K562 (cell line): Measurements from ENCODE around the gene ZBTB39. TPM values are rescaled to one million over a fixed set of nuclear protein-coding genes. Genes with fewer than 3 reads are reported as not detected.
"Not testable (repeated sequence)": the region's sequence is repeated elsewhere in the genome, so short reads cannot be mapped to it uniquely, and the experiment has no call there.

Experiments
- ATAC-seq: fragments of 200-7000 bp; cut with Tn5 transposase; 3 replicates; pipeline ENCODE4 v1.9.1; 2020; ENCODE audit warnings: moderate library complexity
- BruUV-seq: library from RNA; stranded (reverse); fragments of 400-500 nt; replicated peaks from 2 replicates; lab custom pipeline; 2021; lab: Mats Ljungman, UMichigan
- CTCF ChIA-PET: fragments of 300-600 bp; formaldehyde crosslinking; extraction: SDS; loops from one replicate; lab custom pipeline; 2021; ENCODE audit warnings: low intra/inter-chr PET ratio; lab: Yijun Ruan, JAX
- POLR2A ChIA-PET: fragments of 300-600, 350-650 bp; sonication (Branson Sonifier 250); formaldehyde crosslinking; extraction: SDS; loops from one replicate; lab custom pipeline; 2021; ENCODE audit warnings: antibody characterized with exemption, inconsistent platforms; lab: Yijun Ruan, JAX
- DNase-seq, 4 experiments: peaks; one replicate each; pipeline versions ENCODE4 v3.0.0 to v3.0.0-alpha.2; 2011 to 2018; ENCODE audit warnings: low spot score in 3 of 4, mixed read lengths in 3 of 4; ENCODE audit errors: extremely low read depth in 1 of 4
- FAIRE-seq: peaks from 2 replicates; lab custom pipeline; 2011; peaks lifted over from hg19 to GRCh38; lab: Jason Lieb, UNC
- H2AFZ ChIP-seq: 2 replicates; pipeline ENCODE4 v1.6.0; 2011; ENCODE audit warnings: low read depth, low read length, control low read depth, inconsistent platforms
- H3K27ac ChIP-seq: fragments of 200-600 bp; 3 replicates; pipeline ENCODE4 v1.8.0; 2011; ENCODE audit warnings: low read depth, mild to moderate bottlenecking, control low read depth, inconsistent platforms, low read length, moderate library complexity, mixed read lengths; ENCODE audit errors: extremely low read depth
- H3K27me3 ChIP-seq, 2 experiments: fragments of 300-600 bp in 1 of 2; 2 replicates in 1 of 2; 3 replicates in 1 of 2; pipeline versions ENCODE4 v1.6.0 to v1.8.0; 2011; ENCODE audit warnings: inconsistent platforms in 2 of 2, low read length in 2 of 2, mild to moderate bottlenecking in 1 of 2, mixed read lengths in 1 of 2, moderate library complexity in 1 of 2; ENCODE audit not compliant: control insufficient read depth in 2 of 2, insufficient read depth in 2 of 2
- H3K36me3 ChIP-seq: fragments of 300-600 bp; 3 replicates; pipeline ENCODE4 v1.8.0; 2011; ENCODE audit warnings: mild to moderate bottlenecking, low read length, inconsistent platforms; ENCODE audit not compliant: control insufficient read depth, insufficient read depth
- H3K4me1 ChIP-seq, 2 experiments: fragments of 200-600 bp in 1 of 2; replicated peaks in 1 of 2; 2 replicates in 1 of 2; 3 replicates in 1 of 2; pipeline versions ENCODE4 v1.5.1 to v1.8.0; 2011; ENCODE audit warnings: inconsistent platforms in 2 of 2, low read length in 2 of 2, mild to moderate bottlenecking in 1 of 2, mixed read lengths in 1 of 2, moderate library complexity in 1 of 2; ENCODE audit not compliant: control insufficient read depth in 2 of 2, insufficient read depth in 2 of 2
- H3K4me2 ChIP-seq: 2 replicates; pipeline ENCODE4 v1.6.1; 2011; ENCODE audit warnings: low read length, control low read depth, inconsistent platforms, mixed read lengths; ENCODE audit not compliant: insufficient read depth
- H3K4me3 ChIP-seq: fragments of 200-600 bp; sonication (generic), shearing (Covaris generic); 2 replicates; pipeline ENCODE4 v1.5.1; 2016; ENCODE audit warnings: control low read depth, inconsistent platforms
- H3K79me2 ChIP-seq: fragments of 200-600 bp; 3 replicates; pipeline ENCODE4 v1.8.0; 2011; ENCODE audit warnings: low read length, inconsistent platforms; ENCODE audit not compliant: control insufficient read depth, insufficient read depth
- H3K9ac ChIP-seq, 2 experiments: 2 replicates each; pipeline versions ENCODE4 v1.6.0 to v1.6.1; 2011; ENCODE audit warnings: low read depth in 2 of 2, low read length in 2 of 2, control low read depth in 1 of 2, inconsistent platforms in 1 of 2, mild to moderate bottlenecking in 1 of 2, mixed read lengths in 1 of 2; ENCODE audit not compliant: insufficient read depth in 1 of 2
- H3K9me1 ChIP-seq: one replicate; pipeline ENCODE4 v1.6.0; 2011; ENCODE audit warnings: inconsistent platforms, mild to moderate bottlenecking, low read length, moderate library complexity; ENCODE audit not compliant: control insufficient read depth, insufficient read depth
- H3K9me3 ChIP-seq: replicated peaks from 2 replicates; pipeline ENCODE4 v1.5.1; 2011; ENCODE audit warnings: low read depth, low read length, inconsistent platforms; ENCODE audit not compliant: control insufficient read depth, insufficient read depth
- H4K20me1 ChIP-seq: replicated peaks from 2 replicates; pipeline ENCODE4 v1.6.1; 2011; ENCODE audit warnings: low read length, inconsistent platforms, mixed read lengths; ENCODE audit not compliant: control insufficient read depth, insufficient read depth
- JUNB ChIP-seq: fragments of 450-650 bp; formaldehyde crosslinking; conservative IDR thresholded peaks from 2 replicates; pipeline ENCODE4 v1.4.0; 2020; ENCODE audit warnings: mild to moderate bottlenecking
- NEUROD1 ChIP-seq: fragments of 150-350 bp; IDR thresholded peaks from 2 replicates; pipeline ENCODE4 v1.6.1; 2014; ENCODE audit warnings: borderline replicate concordance, low read length, low read depth; ENCODE audit not compliant: partially characterized antibody
- RBM25 ChIP-seq: fragments of 200-400 bp; formaldehyde crosslinking; IDR thresholded peaks from 2 replicates; pipeline ENCODE4 v1.6.1; 2018; ENCODE audit warnings: low read length, low read depth, moderate library complexity; ENCODE audit not compliant: severe bottlenecking
- WGBS: fragments of 100-300 bp; shearing (Covaris generic); methylation state at CpG from one replicate; pipeline ENCODE4 v1.1.6; 2016; ENCODE audit warnings: low coverage, mixed read lengths; ENCODE audit not compliant: insufficient coverage; ENCODE audit errors: missing lambda C conversion rate; 5-methylcytosine and 5-hydroxymethylcytosine counted together
- in situ Hi-C: fragments of 300-500 bp; cut with MboI; formaldehyde crosslinking; loops from 4 replicates; pipeline ENCODE4 v1.15.0; 2018; ENCODE audit warnings: inconsistent platforms, mixed read lengths
- intact Hi-C: fragments of 100-400 bp; cut with micrococcal nuclease; formaldehyde crosslinking; loops from 2 replicates; pipeline ENCODE4 v1.14.2; 2022
- polyA plus RNA-seq, 8 experiments: library from polyadenylated mRNA; depleted of rRNA in 4 of 8; stranded (reverse) in 5 of 8; unstranded in 3 of 8; fragments of >200 nt; fragmentation: Nextera tagmentation in 2 of 8; fragmentation: Illumina TruSeq in 1 of 8; extraction: Ambion mirVana in 2 of 8; extraction: Trizol in 1 of 8; gene quantifications; 2 replicates each; pipeline versions ENCODE4 v1.2.1 to v1.2.3, GENCODE V29; 2011 to 2014; ENCODE audit warnings: inconsistent platforms in 1 of 8, missing spikeins in 1 of 8
- total RNA-seq, 7 experiments: library from RNA; depleted of rRNA in 6 of 7; stranded (reverse); fragments of >200 nt in 6 of 7; fragmentation: Illumina TruSeq in 2 of 7; extraction: Trizol in 2 of 7; gene quantifications; 2 replicates each; pipeline versions ENCODE4 v1.2.1 to v1.2.3, GENCODE V29; 2011 to 2021; ENCODE audit warnings: low replicate concordance in 1 of 7
- TF ChIP-seq, protein P1 (sequence below): fragments of 250-450 bp; sonication (Bioruptor Pico); IDR thresholded peaks from 2 replicates; pipeline ENCODE4 v1.4.0; 2020; ENCODE audit warnings: mild to moderate bottlenecking

Gene ZBTB39
- total and polyA plus RNA-seq, 9 of the 15 experiments (the other 6 are each of a cell fraction or from before 2014, with no cell fraction given): 3.3 to 13.3 (median 8.6) TPM

DNA sequence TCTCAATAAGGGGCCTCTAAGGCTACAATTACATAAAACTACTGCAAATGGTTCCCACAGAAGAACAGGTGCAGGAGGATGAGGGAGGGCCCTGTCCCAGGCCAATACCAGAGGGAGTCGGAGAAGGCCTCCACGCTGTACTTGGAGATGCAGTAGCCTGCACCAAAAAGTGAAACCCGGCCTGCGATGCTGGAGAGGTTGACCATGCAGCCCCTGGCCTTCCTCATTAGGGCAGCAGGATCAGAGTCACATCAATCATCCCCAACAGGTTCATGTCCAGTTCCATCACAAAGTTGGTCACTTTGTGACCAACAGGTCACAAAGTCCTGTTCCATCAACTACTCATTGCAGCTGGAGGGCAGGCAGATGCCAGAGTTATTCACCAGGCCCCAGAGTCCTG, 23.0 kb downstream of the ZBTB39 start:
- intact Hi-C loops: no loop called here
- no peak for FAIRE-seq
- Histone ChIP-seq H3K4me3 (no peak overlapping the region), H3K36me3 (no peaks in the 10 kb centered on the region), H3K9ac (no peak overlapping the region), H3K79me2 (no peaks in the 10 kb centered on the region), H3K4me1 (peaks cover 10 to 21% of the 10 kb centered on the region in 2 experiments)
- CTCF ChIA-PET: no interaction called here
- TF ChIP-seq RBM25: no peak
- TF ChIP-seq, protein P1, sequence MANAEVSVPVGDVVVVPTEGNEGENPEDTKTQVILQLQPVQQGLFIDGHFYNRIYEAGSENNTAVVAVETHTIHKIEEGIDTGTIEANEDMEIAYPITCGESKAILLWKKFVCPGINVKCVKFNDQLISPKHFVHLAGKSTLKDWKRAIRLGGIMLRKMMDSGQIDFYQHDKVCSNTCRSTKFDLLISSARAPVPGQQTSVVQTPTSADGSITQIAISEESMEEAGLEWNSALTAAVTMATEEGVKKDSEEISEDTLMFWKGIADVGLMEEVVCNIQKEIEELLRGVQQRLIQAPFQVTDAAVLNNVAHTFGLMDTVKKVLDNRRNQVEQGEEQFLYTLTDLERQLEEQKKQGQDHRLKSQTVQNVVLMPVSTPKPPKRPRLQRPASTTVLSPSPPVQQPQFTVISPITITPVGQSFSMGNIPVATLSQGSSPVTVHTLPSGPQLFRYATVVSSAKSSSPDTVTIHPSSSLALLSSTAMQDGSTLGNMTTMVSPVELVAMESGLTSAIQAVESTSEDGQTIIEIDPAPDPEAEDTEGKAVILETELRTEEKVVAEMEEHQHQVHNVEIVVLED (CRISPR knock-in tag): no peak
- TF ChIP-seq NEUROD1: no peak
- no peak for TF ChIP-seq JUNB (CRISPR knock-in tag)
- TF ChIP-seq, all 486 proteins: peak for 0
- in situ Hi-C loops: no loop called here
- DNase-seq (peak in 1 of 4 experiments; percentile 1), ATAC-seq (no peak)
- Histone ChIP-seq H3K4me2 (no peak overlapping the region), H3K27me3 (no peaks in the 10 kb centered on the region), H3K27ac (no peak overlapping the region), H2AFZ (no peak overlapping the region), H4K20me1 (no peaks in the 10 kb centered on the region), H3K9me3 (no peaks in the 10 kb centered on the region), H3K9me1 (no peaks in the 10 kb centered on the region)
- POLR2A ChIA-PET: no interaction called here
- no TSS peak for BruUV-seq
- 53% methylated on average over 4 of the region's 4 CpGs for WGBS

DNA sequence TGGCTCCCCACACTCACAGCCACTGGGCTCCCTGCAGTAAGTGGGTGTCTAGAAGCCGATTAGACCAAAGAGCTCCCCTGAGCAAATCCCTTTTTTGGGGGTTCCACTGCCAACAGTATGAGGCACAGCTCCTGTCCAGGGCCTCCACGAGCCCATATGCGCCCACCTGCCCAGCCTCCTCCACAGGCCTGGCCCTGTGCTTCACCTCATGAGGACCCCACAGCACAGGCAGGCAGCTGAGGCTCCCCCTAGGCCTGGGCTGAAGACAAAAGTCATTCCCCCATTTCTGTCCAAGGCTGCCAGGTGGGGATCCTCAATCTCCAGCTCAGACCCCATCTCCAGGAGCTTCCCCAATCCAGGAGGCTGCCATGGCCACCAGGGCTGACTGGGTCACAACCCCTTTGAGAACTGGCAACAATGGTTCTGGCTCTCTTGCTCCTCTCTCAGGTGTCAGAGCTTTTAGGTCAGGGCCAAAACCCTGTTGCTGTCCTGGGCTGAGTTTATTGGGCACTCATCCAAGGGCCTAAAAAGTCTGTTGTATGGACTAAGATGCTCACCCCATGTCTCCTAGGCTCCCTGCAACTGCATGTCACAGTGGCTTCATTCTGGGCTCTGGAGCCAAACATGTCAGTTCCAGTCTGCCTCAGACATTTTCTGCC, 23.6 kb downstream of the ZBTB39 start:
- H3K9ac ChIP-seq, H2AFZ ChIP-seq, H3K9me1 ChIP-seq, H3K4me2 ChIP-seq, FAIRE-seq, H3K27me3 ChIP-seq, H4K20me1 ChIP-seq, H3K27ac ChIP-seq, H3K4me3 ChIP-seq, CTCF ChIA-PET, H3K36me3 ChIP-seq, in situ Hi-C loops, POLR2A ChIA-PET, ATAC-seq, BruUV-seq, intact Hi-C loops, H3K9me3 ChIP-seq, H3K79me2 ChIP-seq: not testable (repeated sequence)
- peak in 1 of 4 experiments; percentile 3 for DNase-seq
- peaks cover 8 to 16% of the 10 kb centered on the region in 2 experiments for H3K4me1 ChIP-seq
- 40% methylated on average over 1 of the region's 3 CpGs for WGBS
